ENCODE data around the gene FSD1. TPM values are rescaled to one million over a fixed set of nuclear protein-coding genes. Genes with fewer than 3 reads are reported as not detected.

Gene FSD1
- total and polyA plus RNA-seq, 9 of the 15 experiments (the other 6 are each of a cell fraction or from before 2014, with no cell fraction given): 0.11 to 1.9 (median 0.94) TPM; not detected in 1

DNA sequence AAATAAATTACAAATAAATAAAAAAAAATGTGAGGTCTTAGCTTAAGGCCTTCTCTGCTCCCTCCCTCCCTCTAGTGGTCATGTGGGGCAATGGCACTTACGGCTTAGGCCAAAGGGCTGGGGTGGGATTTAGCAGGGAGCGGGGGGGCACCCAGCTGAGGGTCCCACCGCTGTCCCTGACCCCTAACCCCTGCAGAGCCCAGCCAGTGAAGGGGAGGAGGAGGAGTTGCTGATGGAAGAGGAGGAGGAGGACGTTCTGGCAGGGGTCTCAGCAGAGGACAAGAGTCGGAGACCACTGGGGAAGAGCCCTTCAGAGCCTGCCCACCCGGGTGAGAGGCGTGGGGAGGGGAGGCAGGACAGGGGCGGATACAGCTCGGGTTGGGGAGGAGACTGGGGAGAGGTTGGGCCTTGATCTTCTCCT lies 48.3 kb downstream of the FSD1 start (continued):
- no peak for TF ChIP-seq MGA (IDR thresholded peaks at IDR 0.05)
- 0 out of 2 replicates have a peak, but pooled peaks have one; percentile 40 for TF ChIP-seq HDGF (IDR thresholded peaks at IDR 0.05)
- TF ChIP-seq ZNF830 (CRISPR knock-in tag; IDR thresholded peaks at IDR 0.05): no peak
- no peak for TF ChIP-seq ZBTB33 (CRISPR knock-in tag; IDR thresholded peaks at IDR 0.05)
- peak; percentile 85 for TF ChIP-seq ZNF384 (IDR thresholded peaks at IDR 0.05; ENCODE audit: low read depth, low read length)
- TF ChIP-seq ZZZ3 (IDR thresholded peaks at IDR 0.05): no peak
- TF ChIP-seq ZNF639 (CRISPR knock-in tag; conservative IDR thresholded peaks at IDR 0.05 in 1 of 2, IDR thresholded peaks at IDR 0.05 in 1 of 2): no peak
- no peak for TF ChIP-seq ZSCAN32 (CRISPR knock-in tag; IDR thresholded peaks at IDR 0.05)
- peak; percentile 59 to 65 for TF ChIP-seq RAD21 (CRISPR knock-in tag; conservative IDR thresholded peaks at IDR 0.05 in 1 of 2, IDR thresholded peaks at IDR 0.05 in 1 of 2)
- no peak for TF ChIP-seq GATAD2B (IDR thresholded peaks at IDR 0.05; ENCODE audit: borderline replicate concordance)
